Liver (tissue), 3 donors: ENCODE data around the gene NMNAT2.

Source experiments
- ATF3 ChIP-seq: IDR thresholded peaks from 2 replicates; pipeline ENCODE4 v1.6.1; 2016; ENCODE audit warnings: antibody characterized with exemption
- CTCF ChIP-seq: fragments of 150-350 bp; IDR thresholded peaks from 2 replicates; pipeline ENCODE4 v1.5.1; 2017; ENCODE audit warnings: improper control_type of control experiment, low read depth, low read length; ENCODE audit not compliant: missing input control
- EGR1 ChIP-seq, 2 donors: IDR thresholded peaks; 2 replicates each; pipeline ENCODE4 v1.6.1; 2016 to 2018; ENCODE audit warnings: antibody characterized with exemption in 2 of 2, low read depth in 2 of 2
- FOXA1 ChIP-seq: IDR thresholded peaks from 2 replicates; pipeline ENCODE4 v1.6.1; 2016; ENCODE audit warnings: antibody characterized with exemption
- GABPA ChIP-seq, 2 donors: IDR thresholded peaks in 1 of 2; conservative IDR thresholded peaks in 1 of 2; 2 replicates each; pipeline ENCODE4 v1.6.1; 2016; ENCODE audit warnings: antibody characterized with exemption in 2 of 2, mild to moderate bottlenecking in 1 of 2, moderate library complexity in 1 of 2
- JUND ChIP-seq, 2 donors: IDR thresholded peaks; 2 replicates each; pipeline ENCODE4 v1.6.1; 2016; ENCODE audit warnings: antibody characterized with exemption in 2 of 2
- RAD21 ChIP-seq, 2 donors: IDR thresholded peaks; 2 replicates each; pipeline ENCODE4 v1.6.1; 2016; ENCODE audit warnings: antibody characterized with exemption in 2 of 2, mild to moderate bottlenecking in 2 of 2
- REST ChIP-seq: IDR thresholded peaks from 2 replicates; pipeline ENCODE4 v1.6.1; 2016; ENCODE audit warnings: antibody characterized with exemption, mild to moderate bottlenecking
- TAF1 ChIP-seq: conservative IDR thresholded peaks from 2 replicates; pipeline ENCODE4 v1.6.1; 2016; ENCODE audit warnings: antibody characterized with exemption, mild to moderate bottlenecking
- YY1 ChIP-seq: IDR thresholded peaks from 2 replicates; pipeline ENCODE4 v1.6.1; 2016; ENCODE audit warnings: antibody characterized with exemption, mild to moderate bottlenecking
- ZBTB33 ChIP-seq: IDR thresholded peaks from 2 replicates; pipeline ENCODE4 v1.6.1; 2016; ENCODE audit warnings: antibody characterized with exemption
- donor health status: healthy.
- donor health status: healthy.

GRCh38 chr1:183247066-183247465 lies 171.1 kb downstream of the NMNAT2 start:
- TF ChIP-seq CTCF (no peak), FOXA1 (no peak), EGR1 (IDR thresholded peaks at IDR 0.05; ENCODE audit: low read depth in 2 of 2) (no peak), REST (no peak), TAF1 (no peak), ATF3 (no peak), YY1 (no peak), JUND (IDR thresholded peaks at IDR 0.05) (no peak), ZBTB33 (no peak), GABPA (IDR thresholded peaks at IDR 0.05 in 1 of 2, conservative IDR thresholded peaks at IDR 0.05 in 1 of 2) (no peak), RAD21 (IDR thresholded peaks at IDR 0.05) (no peak)
